G401 (cell line): ENCODE data around the gene ZNF491. TPM values are rescaled to one million over a fixed set of nuclear protein-coding genes. Genes with fewer than 3 reads are reported as not detected.
"Not testable (repeated sequence)": the region's sequence is repeated elsewhere in the genome, so short reads cannot be mapped to it uniquely, and the experiment has no call there.

ENCODE experiments used
- DNase-seq: peaks from one replicate; pipeline ENCODE4 v3.0.0-alpha.2; 2015; ENCODE audit warnings: low spot score
- in situ Hi-C: cut with HindIII; loops from 2 replicates; pipeline ENCODE4 v1.10.0; 2016; ENCODE audit warnings: low sequenced_read_pairs, mixed read lengths
- total RNA-seq: library from RNA; depleted of rRNA; stranded (reverse); fragments of >200 nt; shearing (Covaris generic); gene quantifications from 2 replicates; pipeline ENCODE4 v1.2.3, GENCODE V29; 2014

ZNF491 gene
- total RNA-seq, 1 experiment from 2014 or later, result not detected

DNA sequence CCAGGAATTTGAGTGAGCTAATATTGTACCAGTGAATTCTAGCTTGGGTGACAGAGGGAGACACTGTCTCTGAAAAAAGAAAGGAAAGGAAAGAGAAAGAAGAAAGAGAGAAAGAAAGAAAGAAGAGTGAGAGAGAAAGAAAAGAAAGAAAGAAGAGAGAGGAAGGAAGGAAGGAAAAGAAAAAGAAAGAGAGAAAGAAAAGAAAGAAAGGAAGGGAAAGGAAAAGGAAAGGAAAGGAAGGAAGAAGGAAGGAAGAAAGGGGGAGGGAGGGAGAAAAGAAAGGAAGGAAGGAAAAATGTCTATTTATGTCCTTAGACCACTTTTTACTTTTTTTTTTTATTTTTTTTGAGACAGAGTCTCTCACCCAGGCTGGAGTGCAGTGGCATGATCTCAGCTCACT lies 5.4 kb upstream of the ZNF491 start:
- in situ Hi-C loops, result no loop called here

DNA sequence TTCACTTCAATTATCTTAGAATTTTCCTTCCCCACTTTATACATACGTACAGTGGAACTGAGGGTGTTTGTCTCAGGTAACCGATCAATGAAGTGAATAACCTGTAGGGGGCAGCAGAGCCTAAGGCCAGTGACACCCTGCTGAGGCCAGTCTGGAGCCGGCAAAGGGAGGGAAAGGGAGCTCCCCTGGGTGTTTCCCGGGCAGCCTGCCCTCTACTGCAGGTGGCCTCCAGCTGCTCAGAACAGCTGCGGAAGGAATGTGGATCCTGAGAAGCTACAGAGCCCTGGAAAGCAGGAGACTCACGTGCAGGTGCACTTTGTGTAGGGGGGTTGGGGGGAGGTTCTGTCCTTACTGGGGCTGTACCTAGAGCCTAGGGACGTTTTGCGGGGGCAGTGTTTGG lies 832 bp upstream of the ZNF491 start:
- peak; percentile 87 for DNase-seq

More for the DNA sequence above, 5.4 kb upstream of the ZNF491 start:
- no peak for DNase-seq

DNA sequence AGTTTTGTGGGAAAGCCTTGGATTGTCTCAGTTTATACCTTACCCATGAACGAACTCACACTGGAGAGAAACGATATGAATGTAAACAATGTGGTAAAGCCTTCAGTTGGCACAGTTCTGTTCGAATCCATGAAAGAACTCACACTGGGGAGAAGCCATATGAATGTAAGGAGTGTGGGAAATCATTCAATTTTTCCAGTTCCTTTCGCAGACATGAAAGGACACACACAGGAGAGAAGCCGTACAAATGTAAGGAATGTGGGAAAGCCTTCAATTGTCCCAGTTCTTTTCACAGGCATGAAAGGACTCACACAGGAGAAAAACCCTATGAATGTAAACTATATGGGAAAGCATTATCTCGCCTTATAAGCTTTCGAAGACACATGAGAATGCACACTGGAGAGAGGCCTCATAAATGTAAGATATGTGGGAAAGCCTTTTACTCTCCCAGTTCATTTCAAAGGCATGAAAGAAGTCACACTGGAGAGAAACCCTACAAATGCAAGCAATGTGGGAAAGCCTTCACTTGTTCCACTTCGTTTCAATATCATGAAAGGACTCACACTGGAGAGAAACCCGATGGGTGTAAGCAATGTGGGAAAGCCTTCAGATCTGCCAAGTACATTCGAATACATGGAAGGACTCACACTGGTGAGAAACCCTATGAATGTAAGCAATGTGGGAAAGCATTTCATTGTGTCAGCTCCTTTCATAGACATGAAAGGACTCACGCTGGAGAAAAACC lies 8.2 kb downstream of the ZNF491 start:
- DNase-seq, result no peak

More for the DNA sequence above, 832 bp upstream of the ZNF491 start:
- in situ Hi-C loops, result no loop called here

DNA sequence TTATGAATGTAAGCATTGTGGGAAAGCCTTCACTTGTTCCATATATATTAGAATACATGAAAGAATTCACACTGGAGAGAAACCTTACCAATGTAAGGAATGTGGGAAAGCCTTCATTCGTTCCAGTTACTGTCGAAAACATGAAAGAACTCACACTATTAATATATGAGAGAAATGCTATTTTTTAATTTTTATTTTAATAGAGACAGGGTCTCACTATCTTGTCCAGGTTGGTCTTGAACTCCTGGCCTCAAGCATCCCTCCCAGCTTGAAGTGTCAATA lies 8.7 kb downstream of the ZNF491 start:
- no peak for DNase-seq
- in situ Hi-C loops, result no loop called here

More for the DNA sequence above, 8.2 kb downstream of the ZNF491 start:
- in situ Hi-C loops, result no loop called here

DNA sequence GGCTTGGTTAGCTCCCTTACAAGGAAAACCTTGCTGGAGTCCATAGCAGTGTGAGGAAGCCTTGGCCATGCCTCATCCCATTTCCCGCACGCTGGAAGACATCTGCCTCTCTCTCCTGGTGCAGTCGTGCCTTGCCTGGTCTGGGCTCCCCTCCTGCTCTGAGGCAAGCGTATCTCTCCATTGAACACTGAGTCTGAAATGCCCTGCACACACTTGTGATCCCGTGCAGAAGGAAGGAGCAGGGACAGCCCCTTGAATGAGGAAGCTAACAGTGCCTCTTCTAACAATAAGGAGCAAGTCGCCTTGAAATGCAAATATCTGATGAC lies 15.3 kb downstream of the ZNF491 start:
- no peak for DNase-seq
- in situ Hi-C loops, result no loop called here

DNA sequence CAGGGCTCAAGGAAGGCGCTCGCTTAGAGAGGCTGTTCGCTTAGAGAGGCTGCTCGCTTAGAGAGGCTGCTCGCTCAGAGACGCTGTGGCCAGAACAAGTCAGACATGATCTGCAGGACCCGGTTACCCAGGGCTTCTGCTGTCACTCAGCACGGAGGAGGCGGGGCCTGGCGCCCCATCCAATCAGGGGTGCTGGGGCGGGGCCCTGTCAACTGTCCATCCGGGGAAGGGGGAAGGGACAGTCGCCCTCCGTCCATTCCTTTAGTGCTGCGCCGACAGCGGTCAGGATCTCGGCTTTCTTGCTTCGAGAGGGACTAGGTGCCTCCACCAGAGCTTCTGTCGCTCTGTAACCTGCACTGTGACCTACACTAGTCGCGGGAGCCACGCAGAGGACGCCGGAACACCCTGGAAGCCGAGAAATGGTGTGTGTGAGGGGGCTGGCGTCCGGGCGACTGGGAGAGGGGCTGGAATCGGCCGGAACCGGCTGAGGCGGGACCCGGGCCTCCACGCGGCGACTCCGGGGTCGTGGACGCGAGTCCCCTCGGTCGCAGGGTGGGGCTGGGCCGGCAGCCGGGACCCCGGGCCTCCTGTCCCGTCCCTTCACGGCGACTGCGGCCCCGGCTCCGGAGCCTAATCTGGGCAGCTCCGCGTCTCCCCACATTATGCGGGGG lies 15.8 kb downstream of the ZNF491 start, which contains the start of gene ZNF440:
Gene ZNF440, plus strand, starts transcription at position 245 of the 671 bp plus-strand sequence. Its CDS starts 175 bp downstream, at position 420.
- in situ Hi-C loops, result no loop called here
- DNase-seq, result peak; percentile 99

DNA sequence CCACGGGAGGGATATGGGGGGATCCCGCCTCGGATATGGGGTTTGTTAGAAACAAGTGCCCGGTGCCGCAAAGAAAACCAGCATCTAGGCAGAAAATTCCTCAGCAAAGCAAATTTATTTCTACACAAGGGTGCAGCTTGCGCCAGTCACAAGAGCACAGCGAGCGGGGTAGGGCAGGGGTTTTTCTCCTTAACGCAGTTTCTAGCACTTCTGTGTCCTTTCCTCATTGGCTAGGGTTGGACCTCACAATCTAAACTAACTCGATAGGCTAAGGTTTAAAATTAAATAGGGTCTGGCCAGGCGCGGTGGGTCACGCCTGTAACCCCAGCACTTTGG lies 16.3 kb downstream of the ZNF491 start:
- in situ Hi-C loops, result no loop called here
- DNase-seq, result peak; percentile 38

DNA sequence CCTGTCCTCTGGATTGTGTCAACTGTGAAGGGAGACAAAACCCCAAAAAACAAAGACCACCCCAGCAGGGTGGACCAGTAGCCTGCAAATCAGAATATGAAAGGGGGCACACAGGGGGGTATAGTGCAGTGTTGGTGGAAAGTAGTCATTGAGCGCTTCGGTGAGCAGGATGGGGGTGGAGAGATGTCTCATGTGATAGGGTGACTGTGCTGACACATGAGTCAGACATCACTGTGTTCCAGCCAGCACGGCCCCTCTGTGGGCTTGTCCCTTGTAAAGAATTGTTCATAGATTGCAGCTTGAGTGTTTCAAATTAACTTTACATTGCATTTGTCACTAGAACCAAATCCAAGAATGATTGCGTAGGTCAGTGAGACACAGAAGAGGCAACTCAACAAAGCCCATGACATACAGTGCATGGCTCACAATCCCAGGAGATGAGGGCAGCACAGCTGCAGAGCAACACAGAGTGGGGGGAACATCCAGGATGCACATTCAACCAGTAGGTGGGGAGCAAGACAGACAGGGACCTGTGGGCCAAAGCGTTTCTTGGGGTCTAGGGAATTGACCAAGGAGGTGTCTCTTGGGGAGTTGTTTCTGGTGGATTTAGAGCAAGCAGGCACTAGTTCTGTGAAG lies 23.3 kb downstream of the ZNF491 start:
- in situ Hi-C loops, result no loop called here
- DNase-seq, result no peak

DNA sequence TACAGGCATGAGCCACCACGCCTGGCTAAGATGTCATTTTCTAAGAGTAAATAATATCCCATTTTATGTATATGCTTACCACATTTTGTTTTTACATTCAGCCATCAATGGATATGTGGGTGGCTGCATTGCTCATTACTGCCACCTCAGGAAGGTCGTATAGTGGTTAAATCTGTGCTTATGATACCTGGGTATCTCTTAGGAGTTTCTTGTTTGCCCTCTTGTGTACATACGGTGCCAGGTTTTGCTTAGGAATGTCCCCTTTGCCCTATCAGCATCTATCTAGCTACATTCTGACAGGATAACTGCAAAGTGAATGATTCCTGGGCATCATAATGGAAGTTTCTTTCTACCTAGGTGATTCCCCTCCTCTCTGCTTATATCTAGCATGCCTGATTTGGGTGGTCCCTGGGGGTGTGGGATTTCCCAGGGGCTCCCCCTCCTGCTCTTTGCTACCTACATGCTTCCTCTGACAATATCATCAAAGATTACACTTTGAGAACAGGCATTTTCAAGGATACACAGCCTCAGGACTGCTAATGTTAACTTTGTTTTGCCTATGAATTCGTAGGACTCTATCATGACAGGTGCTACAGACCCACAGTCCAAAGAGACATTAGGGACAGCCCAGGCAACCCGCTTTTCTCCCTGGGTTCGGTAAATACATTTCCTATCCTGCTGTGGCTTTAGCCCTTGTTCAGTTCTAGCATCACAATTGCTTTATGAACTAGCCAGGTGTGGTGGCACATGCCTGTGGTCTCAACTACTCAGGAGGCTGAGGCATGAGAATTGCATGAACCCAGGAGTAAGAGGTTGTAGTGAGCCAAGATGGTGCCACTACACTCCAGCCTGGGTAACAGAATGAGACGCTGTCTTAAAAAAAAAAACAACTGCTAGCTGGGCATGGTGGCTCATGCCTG lies 30.9 kb downstream of the ZNF491 start:
- in situ Hi-C loops, result not testable (repeated sequence)

DNA sequence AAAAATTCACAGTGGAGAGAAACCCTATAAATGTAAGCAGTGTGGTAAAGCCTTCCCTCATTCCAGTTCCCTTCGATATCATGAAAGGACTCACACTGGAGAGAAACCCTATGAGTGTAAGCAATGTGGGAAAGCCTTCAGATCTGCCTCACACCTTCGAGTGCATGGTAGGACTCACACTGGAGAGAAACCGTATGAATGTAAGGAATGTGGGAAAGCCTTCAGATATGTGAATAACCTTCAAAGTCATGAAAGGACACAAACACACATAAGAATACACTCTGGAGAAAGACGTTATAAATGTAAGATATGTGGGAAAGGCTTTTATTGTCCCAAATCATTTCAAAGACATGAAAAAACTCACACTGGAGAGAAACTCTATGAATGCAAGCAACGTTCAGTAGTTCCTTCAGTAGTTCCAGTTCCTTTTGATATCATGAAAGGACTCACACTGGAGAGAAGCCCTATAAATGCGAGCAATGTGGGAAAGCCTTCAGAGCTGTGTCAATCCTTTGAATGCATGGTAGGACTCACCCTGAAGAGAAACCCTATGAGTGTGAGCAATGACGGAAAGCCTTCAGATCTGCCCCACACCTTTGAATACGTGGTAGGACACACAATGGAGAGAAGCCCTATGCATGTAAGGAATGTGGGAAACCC lies 34.1 kb downstream of the ZNF491 start:
- in situ Hi-C loops, result no loop called here
- no peak for DNase-seq

More for the DNA sequence above, 30.9 kb downstream of the ZNF491 start:
- not testable (repeated sequence) for DNase-seq

DNA sequence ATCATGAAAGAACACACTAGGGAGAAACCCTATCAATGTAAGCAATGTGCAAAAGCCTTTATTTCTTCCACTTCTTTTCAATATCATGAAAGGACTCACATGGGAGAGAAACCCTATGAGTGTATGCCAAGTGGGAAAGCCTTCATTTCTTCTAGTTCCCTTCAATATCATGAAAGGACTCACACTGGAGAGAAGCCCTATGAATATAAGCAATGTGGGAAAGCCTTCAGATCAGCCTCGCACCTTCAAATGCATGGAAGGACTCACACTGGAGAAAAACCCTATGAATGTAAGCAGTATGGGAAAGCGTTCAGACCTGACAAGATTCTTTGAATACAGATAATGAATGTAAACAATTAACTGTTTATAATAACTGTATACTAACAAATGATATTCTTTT lies 35.2 kb downstream of the ZNF491 start:
- in situ Hi-C loops, result no loop called here
- DNase-seq, result no peak

DNA sequence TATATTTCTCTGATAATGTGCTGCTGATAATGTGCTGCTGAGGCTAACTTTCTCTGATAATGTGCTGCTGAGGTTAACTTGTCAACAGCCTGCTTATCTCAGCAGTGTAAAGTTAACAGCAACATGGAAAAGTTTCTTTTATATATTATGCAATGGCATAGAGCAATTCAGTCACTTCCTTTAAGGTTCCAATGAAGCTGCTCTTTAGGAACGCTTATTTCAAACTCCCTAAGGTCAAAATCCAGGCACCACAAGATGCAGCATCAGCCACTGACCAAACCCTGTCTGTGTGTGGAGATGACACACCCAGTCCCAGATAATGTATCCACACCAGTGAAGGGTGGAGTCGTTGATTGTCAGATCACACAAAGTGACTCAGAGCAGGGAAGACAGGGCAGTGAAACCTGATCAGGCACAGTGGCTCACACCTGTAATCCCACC lies 37.3 kb downstream of the ZNF491 start:
- in situ Hi-C loops, DNase-seq: not testable (repeated sequence)

DNA sequence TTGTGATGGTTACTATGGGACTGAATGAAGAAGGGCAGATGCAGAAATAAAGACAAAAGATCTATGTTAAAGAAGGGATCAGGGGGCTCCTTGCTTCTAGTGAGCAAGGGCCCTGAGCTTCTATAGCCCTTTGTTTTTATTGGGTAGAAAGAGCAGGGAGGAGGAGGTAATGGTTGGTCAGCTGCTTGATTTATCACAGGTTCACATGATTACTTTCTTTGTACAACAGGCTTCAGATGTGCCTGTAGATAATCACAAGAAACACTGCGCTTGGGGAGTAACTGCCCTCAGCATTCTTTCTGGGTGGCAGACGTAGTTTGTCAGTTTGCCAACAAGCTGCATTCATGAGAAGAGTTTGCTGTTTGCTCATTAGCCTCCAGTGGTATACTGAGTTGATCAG lies 45.4 kb downstream of the ZNF491 start:
- in situ Hi-C loops, result no loop called here
- no peak for DNase-seq

DNA sequence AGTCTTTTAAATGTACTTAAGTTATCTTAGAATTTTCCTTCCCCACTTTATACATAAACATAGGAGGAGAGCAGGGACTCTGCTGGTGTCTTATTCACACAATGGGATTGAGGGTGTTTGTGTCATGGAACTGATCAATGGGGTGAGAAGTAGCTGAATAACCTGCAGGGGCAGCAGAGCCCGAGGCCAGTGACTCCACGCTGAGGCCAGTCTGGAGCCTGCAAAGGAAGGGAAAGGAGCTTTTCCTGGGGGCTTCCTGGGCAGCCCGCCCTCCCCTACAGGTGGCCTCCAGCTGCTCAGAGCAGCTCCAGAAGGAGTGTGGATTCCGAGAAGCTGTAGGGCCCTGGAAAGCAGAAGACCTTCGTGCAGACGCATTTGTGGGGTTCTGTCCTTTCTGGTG lies 49.3 kb downstream of the ZNF491 start:
- peak; percentile 7 for DNase-seq
- in situ Hi-C loops, result not testable (repeated sequence)

DNA sequence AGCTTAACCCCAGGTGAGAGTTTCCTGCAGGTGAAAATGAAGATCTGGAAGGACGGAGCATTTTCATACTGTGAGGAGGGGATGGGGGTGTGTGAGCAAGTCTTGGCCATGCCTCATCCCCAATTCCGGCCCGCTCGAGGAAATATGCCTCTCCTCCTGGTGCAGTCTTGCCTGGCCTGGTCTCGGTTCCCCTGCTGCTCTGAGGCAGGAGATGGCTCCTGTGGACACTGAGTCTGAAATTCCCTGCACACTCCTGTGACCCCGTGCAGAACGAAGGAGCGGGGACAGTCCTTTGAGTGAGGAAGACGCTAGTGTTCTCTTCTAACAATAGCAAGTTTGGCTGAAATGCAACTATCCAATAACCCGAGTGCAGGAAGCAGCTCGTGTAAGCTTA lies 49.9 kb downstream of the ZNF491 start:
- in situ Hi-C loops, result no loop called here
- DNase-seq, result no peak

DNA sequence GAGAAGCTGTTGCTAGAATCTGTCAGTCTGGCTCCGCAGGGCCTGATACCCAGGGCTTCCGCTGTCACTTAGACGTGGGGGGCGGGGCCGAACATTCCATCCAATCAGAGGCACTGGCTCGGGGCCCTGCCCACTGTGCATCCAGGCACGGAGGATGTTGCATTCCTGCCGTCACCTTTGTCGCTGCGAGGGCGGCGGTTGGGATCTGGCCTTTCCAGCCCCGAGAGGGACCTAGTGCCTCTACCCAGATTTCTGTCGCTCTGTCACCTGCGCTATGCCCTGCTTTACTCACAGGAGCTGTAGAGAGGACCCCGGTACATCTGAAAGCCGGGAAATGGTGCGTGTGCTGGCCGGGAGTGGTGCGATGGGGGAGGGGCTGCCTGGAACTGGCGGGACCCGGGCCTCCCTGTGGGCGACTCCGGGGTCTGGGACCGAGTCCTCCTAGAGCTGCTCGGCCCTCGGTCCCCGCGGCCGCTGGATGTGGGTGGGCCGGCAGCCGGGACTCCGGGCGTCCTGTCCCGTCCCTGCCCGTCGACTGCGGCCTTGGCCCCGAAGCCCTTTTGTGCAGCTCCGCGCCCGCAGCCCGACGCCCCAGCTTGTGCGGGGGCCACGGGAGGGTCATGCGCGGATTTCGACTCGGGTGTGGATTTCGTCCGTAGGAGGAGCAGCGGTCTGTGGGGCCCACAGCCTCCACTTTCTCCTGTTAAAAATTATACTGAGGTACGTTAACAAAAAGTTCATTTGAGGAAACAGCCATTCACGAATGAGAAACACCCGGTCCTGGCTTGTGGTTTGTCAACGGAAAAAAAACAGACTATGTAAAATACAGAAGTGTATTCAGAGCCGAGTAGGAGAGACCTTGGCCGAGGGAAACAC lies 50.5 kb downstream of the ZNF491 start, which contains the start of gene ZNF439:
Gene ZNF439, plus strand, starts transcription at position 133 of the 876 bp plus-strand sequence. Its CDS starts 142 bp downstream, at position 275.
- in situ Hi-C loops, result no loop called here
- DNase-seq, result peak; percentile 96

DNA sequence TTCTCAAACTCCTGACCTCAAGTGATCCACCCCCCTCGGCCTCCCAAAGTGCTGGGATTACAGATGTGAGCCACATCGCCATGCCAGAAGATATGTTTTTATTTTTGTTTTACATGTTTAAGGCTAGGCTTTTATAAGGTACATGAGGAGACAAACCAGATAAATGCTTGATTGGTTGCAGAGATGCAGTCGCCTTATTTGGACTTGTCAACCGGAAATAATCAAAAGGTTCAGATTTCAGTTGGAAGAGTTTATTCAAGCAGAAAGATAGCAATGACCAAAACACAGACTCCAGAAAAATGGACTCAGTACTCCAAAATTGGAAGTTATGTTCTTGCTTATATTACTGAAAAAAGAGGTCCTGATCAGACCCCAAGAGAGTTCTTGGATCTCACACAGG lies 52.0 kb downstream of the ZNF491 start:
- DNase-seq, in situ Hi-C loops: not testable (repeated sequence)

DNA sequence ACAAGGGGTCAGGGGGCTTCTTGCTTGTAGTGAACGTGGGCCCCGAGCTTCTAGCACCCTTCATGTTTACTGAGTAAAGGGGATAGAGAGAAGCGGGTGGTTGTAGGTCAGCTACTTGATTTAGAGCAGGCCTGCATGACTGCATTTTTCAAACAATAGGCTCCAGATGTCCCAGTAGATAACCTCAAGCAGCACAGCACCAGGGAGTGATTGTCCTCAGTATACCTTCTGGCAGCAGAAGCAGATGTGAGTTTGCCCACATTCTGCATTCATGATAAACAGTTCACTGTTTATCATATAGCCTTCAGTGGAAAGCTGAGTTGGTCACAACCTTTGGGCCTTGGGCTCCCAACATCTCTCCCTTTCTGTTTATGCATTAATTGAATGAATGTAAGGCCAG lies 55.0 kb downstream of the ZNF491 start:
- DNase-seq, result no peak
- in situ Hi-C loops, result no loop called here
